HG02852 (cell line): ENCODE measurements around the gene ASIC3.
"Not testable (repeated sequence)": the region's sequence is repeated elsewhere in the genome, so short reads cannot be mapped to it uniquely, and the experiment has no call there.

Experiments
- ATAC-seq: cut with Tn5 transposase; IDR thresholded peaks from one replicate; pipeline ENCODE4 v1.9.1; 2021; ENCODE audit warnings: mild to moderate bottlenecking, moderate library complexity; ENCODE audit not compliant: unreplicated experiment

Gene ASIC3

GRCh38 chr7:151032936-151033863 lies 15.1 kb upstream of the ASIC3 start:
- no peak for ATAC-seq

- ATAC-seq: no peak
These were observed 14.5 kb upstream of the ASIC3 start for GRCh38 chr7:151033864-151034249.

GRCh38 chr7:151034312-151035025 lies 13.9 kb upstream of the ASIC3 start:
- ATAC-seq: no peak

GRCh38 chr7:151035026-151035717 lies 13.2 kb upstream of the ASIC3 start:
- no peak for ATAC-seq

GRCh38 chr7:151035902-151036301 lies 12.4 kb upstream of the ASIC3 start:
- ATAC-seq: no peak

- ATAC-seq: no peak
These were observed 9.1 kb upstream of the ASIC3 start for GRCh38 chr7:151038951-151039849.

- ATAC-seq: no peak
These were observed 8.3 kb upstream of the ASIC3 start for GRCh38 chr7:151039850-151040548.

- ATAC-seq: no peak
These were observed 7.5 kb upstream of the ASIC3 start for GRCh38 chr7:151040616-151041375.

- ATAC-seq: not testable (repeated sequence)
These were observed 4.9 kb upstream of the ASIC3 start for GRCh38 chr7:151043449-151043848.

- ATAC-seq: no peak
These were observed 4.4 kb upstream of the ASIC3 start for GRCh38 chr7:151043959-151044358.

GRCh38 chr7:151045262-151045661 lies 3.1 kb upstream of the ASIC3 start:
- no peak for ATAC-seq

- no peak for ATAC-seq
These were observed 2.4 kb upstream of the ASIC3 start for GRCh38 chr7:151045967-151046366.

GRCh38 chr7:151046603-151047573 lies 1.4 kb upstream of the ASIC3 start:
- no peak for ATAC-seq

GRCh38 chr7:151048911-151049463 lies 656 bp downstream of the ASIC3 start:
- no peak for ATAC-seq

- no peak for ATAC-seq
These were observed 2.8 kb downstream of the ASIC3 start for GRCh38 chr7:151051108-151051507.

- no peak for ATAC-seq
These were observed 4.8 kb downstream of the ASIC3 start for GRCh38 chr7:151053096-151053495.

GRCh38 chr7:151053751-151054150 lies 5.4 kb downstream of the ASIC3 start:
- ATAC-seq: no peak

GRCh38 chr7:151056283-151056665 lies 7.9 kb downstream of the ASIC3 start:
- no peak for ATAC-seq
